HG03159 (cell line): Measurements from ENCODE around the gene ZBTB47.

Experiments used
- ATAC-seq: cut with Tn5 transposase; IDR thresholded peaks from one replicate; pipeline ENCODE4 v1.9.1; 2021; ENCODE audit warnings: mild to moderate bottlenecking, moderate library complexity; ENCODE audit not compliant: unreplicated experiment

The ZBTB47 gene

DNA sequence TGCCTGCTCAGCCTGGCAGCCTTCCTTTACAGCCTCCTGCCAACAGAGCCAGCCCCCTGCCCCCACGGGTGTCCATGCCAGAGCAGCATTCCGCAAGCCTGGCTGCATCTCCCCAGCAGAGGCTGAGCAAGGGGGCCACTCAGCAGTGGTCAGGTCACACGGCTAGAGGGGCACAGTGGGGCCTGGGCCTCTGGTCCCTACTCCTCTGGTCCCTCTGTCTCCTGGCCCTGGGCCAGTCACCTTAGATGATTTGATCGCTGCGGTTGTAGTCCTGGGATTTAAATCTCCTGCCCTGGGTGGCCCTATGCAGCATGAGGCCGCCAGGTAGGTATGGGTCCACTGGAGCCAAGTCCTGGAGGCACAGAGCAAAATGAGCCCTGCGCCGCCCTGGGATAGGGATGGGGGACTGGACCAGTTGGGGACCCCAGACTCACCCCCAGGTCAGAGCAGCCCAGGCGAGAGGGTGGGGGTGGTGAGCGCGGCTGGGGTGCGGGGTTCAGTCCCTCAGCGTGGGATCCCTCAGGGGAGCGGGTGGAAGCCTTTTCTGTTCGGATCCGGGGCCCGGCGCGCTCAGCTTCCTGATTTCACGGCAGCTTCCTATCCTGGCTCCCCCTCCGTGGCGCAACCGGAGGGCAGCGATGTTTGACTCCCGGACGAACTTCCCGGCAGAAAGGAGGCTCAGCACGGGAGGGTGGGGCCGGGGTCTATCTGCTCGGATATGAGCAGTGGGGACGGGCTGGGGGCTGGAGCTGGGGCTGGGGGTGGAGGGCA lies at the start of gene ZBTB47:
TSS of gene ZBTB47 (plus strand) at position 138 of the 771 bp plus-strand sequence. CDS start 4,659 bp downstream, outside the sequence.
- no peak for ATAC-seq

DNA sequence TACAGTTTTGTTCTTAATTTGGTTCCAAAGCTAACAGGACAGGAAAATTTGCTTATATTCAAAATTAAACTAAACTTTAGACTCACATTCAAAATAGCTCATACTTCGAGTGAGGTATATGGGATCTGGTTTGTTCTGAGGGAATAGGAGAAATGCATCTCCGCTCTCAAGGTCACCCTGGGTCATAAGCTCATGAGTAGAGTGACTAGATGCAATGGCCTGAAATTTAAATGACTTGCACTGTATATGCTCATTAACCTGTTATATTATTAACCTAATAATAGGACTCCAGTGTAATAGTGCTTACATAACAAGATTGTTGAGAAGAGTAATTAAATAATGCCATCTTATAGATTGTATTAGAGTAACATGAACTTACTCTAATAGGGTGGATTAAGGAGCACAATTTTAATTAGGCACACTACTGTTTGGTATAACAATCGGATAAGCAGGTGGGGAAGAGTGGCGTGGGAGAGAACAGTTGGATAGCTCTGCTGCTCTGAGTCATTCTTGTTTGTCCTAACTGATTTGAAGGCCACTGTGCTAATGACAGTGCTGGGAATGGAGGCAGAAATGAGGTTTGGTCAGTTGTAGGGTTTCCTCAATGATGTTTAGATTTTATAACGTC lies 47.8 kb upstream of the ZBTB47 start:
- ATAC-seq = no peak

DNA sequence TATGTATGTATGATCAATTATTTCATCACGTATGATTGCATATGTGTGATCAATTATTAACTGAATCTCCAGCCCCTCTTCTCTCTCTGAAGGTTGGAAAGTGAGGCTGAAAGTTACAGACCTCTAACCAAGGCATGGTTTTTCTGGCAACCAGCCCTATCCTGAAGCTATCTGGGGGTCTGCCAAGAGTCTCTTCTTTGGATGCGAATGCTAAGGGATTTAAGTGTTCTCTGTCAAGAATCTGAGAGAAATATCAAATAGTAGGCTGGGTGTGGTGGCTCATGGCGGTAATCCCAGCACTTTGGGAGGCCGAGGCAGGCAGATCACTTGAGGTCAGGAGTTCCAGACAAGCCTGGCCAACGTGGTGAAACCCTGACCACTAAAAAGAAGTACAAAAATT lies 44.9 kb upstream of the ZBTB47 start:
- no peak for ATAC-seq

DNA sequence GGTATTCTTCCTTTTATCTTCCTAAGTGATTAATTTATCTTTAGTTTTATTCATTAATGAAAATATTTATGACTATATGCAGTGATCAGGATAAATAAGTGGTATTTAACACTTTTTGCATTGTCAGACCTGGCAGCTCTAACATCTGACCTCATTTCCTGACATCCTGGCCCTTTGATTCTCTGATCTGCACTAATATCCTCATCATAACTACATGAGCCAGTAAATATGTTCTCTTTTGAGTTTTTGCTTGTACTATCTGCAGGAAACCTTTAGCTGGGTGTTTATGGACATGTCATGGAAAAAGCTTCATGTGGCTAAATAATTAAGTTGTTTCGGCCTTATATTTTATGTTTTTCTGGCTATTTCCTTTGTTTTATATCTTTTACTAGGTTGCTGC lies 42.5 kb upstream of the ZBTB47 start:
- no peak for ATAC-seq

DNA sequence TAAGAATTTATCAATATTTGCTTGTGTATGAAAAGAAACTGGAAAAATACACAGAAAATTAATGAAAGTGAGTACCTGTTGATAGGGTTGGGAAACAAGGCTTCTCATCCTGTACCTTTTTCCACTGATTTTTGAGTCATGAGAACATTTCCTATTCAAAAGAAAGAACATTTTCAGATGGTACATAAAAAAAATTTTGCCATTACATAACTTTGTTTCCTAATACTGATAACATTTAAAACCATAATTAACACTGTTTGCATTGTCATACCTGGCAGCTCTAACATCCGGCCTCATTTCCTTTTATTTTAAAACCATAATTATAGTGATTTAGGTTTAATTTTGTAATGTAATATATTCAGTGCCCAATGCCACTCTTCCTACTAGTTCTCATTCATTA lies 41.3 kb upstream of the ZBTB47 start:
- ATAC-seq = no peak

DNA sequence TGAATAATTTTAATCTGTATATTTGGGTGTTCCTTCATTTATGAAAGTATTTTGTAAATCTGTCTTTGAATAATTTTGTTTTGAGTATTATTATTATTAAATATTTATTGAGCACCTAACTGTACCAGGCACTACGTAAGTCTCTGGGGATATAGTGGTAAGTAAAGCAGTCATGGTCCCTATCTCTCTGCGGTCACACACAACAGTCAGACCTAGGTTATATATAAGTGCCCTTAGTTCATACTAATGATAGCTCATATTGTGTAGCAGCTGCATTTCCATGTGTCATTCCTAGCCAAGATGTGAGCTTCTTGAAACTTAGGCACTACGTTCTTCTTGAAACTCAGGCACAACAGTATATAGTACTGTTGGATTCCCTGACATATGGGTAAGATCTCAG lies 40.6 kb upstream of the ZBTB47 start:
- peak; percentile 57 for ATAC-seq

DNA sequence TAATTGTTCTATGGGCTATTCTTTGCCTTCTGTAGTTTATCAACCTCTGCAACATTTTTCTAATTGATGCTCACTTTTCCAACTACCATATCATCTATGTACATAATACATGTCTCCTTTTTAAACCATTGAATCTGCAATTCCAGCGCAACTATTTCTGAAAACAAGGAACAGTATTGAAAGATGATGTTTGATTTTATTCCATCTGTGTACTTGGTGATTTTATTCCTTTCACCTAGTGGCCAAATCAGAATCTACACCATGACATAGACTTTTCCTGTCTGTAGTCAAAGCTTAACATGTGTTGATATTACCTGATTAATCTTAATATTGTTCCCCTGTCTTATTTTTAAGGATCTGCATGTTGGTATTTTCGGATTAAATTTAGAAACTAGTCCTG lies 40.0 kb upstream of the ZBTB47 start:
- no peak for ATAC-seq

DNA sequence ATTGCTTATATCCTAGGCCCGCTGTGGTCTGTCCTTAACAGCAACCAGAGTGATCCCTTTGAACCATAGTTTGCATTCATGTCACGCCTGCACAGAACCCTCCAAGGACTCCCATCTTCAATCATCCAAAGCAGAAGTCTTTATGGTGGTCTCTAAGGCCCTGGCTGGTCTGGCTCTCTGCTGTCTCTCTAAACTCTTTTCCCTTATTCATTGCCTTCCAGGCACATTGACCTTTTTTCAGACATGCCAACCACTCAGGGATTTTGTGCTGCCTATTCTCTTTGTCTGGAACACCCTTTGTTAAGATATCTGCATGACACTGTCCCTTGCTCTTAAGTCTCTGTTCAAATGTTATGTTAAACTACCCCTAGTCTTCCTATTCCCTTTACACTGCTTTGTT lies 21.9 kb upstream of the ZBTB47 start:
- ATAC-seq = no peak

DNA sequence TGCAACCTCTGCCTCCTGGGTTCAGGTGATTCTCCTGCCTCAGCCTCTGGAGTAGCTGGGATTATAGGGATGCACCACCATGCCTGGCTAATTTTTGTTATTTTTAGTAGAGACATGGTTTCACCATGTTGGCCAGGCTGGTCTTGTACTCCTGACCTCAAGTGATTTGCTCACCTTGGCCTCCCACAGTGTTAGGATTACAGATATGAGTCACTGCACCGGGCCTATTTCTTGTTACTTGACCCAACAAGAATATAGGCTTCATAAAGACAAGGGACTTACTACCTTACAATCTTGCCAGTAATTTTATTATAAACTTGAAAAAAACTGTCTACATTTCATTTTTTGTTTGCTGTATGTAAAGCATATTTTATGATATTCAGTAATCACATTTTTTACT lies 21.4 kb upstream of the ZBTB47 start:
- no peak for ATAC-seq

DNA sequence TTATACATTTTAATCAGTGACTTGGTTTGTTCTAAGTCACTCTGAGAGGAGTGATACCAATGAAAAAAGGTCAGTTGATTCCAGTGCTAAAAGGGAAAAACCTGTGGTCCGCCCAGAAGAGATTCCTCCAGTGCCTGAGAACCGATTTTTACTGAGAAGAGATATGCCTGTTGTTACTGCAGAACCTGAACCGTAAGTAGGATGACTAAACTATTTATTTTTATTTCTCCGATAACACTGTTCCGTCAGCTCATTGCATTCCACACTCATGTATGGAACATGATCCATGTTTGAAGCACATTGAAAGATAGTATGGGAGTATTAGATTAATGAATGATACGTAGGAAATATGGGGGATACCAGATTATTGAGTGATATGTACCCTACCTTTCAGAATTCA lies 20.0 kb upstream of the ZBTB47 start:
- no peak for ATAC-seq

DNA sequence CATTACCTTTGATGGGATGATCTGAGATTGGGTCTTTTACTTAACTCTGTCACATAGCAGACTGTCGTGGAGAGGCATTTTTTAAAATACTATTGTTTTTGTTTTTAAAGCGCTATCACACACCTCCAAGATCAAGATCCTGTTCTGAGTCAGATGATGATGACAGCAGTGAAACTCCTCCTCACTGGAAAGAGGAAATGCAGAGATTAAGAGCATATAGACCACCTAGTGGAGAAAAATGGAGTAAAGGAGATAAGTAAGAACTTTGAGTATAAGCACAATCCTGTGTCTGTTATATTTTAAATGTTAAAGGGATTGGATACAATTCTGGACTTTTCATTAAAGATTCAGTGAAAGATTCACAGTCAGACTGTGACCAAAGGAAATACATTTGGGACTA lies 18.4 kb upstream of the ZBTB47 start:
- no peak for ATAC-seq

DNA sequence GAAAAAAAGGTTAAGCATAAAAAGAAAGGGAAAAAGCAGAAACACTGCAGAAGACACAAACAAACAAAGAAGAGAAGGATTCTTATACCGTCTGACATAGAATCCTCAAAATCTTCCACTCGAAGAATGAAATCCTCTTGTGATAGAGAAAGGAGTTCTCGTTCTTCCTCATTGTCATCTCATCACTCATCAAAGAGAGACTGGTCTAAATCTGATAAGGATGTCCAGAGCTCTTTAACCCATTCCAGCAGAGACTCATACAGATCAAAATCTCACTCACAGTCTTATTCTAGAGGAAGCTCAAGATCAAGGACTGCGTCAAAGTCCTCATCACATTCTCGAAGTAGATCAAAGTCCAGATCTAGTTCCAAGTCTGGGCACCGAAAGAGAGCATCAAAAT lies 16.5 kb upstream of the ZBTB47 start:
- ATAC-seq = no peak

DNA sequence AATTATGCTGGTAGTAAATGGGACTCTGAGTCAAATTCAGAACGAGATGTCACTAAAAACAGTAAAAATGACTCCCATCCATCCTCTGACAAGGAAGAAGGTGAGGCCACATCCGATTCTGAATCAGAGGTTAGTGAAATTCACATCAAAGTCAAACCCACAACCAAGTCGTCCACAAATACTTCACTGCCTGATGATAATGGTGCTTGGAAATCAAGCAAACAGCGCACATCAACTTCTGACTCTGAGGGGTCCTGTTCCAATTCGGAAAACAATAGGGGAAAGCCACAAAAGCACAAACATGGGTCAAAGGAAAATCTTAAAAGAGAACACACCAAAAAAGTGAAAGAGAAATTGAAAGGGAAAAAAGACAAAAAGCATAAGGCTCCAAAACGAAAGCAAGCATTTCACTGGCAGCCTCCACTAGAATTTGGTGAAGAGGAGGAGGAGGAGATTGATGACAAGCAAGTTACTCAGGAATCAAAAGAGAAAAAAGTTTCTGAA lies 15.1 kb upstream of the ZBTB47 start:
- no peak for ATAC-seq

DNA sequence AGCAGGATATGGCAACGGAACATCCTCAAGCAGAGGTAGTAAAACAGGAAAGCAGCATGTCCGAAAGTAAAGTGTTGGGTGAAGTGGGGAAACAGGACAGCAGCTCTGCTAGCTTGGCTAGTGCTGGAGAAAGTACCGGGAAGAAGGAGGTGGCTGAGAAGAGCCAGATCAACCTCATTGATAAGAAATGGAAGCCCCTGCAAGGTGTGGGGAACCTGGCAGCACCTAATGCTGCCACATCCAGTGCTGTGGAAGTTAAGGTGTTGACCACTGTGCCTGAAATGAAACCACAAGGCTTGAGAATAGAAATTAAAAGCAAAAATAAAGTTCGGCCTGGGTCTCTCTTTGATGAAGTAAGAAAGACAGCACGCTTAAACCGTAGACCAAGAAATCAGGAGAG lies 14.3 kb upstream of the ZBTB47 start:
- ATAC-seq = no peak

DNA sequence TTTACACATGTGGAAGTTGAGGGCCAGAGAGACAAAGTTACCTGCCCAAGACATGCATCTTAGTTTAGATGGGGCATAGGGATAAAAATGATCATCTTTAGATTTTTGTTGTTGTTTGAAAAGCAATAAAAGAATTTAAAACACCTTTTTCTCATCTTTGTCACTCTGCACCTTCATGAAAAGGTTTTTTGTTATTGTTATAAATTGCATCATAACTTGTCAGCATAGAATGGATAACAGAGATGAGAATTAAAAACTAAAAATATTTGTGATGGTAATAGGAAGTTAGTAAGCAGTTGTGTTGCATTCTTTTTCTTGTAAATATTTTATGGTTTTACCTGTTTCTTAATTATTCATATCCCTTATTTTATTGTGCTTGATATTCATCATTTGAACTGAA lies 13.4 kb upstream of the ZBTB47 start:
- no peak for ATAC-seq

DNA sequence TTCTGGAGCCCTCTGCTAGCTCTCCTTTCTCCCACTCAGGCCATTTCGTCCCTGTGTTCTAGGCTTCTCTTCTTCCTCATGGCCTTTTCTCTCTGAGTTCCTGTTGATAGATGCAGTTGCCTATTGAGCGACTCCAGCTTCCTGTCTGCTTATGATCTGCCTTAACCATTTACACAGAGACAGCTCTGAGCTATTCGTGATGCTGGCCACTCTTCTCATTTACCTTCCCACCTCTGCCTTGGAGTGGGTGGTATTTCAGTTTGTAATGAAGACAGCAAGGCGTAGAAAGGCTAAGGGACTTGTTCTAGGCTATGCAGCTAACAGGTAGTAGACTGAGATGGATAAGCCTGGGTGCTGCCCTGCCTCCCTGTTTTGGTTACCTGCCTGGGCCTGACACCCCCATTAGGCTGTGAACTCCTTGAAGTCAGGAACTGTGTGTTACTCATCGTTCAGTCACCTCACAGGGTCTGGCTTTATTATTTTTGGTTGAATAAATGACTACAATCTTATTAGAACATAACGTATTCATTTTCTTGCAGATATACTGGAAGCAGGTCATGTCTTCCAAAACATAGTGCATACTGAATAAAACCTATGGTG lies 12.6 kb upstream of the ZBTB47 start:
- no peak for ATAC-seq

DNA sequence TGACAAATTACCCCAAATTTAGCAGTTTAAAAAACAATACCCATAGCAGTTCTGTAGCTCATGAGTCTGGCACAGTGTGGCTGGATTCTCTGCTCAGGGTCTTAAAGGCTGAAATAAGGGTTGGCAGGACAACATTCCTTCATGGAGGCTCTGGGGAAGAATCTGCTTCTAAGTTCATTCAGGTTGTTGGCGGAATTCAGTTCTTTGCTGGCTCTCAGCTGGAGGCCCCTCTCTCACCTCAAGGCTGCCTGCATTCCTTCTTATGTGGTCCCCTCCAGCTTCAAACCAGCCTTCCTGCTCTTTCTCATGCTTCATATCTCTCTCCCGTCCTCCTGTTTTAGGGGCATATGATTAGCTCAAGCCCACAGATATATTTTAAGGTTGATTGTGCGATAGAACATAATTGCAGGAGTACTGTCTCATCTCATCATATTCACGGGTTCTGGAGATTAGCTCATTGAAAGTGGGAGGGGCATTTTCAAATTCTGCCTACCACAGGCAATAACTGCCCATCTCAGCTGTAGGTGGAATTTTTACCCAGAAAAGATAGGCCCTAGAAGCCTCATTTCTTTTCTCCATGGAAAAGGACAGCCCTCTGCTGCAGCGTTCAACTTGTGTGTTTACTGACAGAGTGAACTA lies 5.6 kb upstream of the ZBTB47 start:
- no peak for ATAC-seq

DNA sequence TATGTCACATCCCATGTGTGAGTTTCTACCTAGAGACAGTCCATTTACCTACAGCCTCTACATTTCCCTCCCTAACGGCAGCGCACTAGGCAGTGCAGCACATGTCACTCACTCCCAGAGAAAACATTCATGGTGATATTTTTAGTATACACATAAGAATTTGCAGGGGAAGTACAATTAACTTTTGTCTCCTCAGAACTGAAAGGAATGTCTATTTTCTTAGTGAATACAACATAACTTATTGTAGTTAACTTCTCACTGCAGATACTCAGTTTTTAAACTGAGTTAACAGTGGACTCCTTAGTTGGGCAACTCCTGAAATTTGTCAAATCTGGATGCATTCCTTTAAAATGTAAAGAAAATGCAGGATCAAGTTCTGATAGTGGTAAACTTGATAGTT lies 4.5 kb upstream of the ZBTB47 start:
- ATAC-seq = no peak

DNA sequence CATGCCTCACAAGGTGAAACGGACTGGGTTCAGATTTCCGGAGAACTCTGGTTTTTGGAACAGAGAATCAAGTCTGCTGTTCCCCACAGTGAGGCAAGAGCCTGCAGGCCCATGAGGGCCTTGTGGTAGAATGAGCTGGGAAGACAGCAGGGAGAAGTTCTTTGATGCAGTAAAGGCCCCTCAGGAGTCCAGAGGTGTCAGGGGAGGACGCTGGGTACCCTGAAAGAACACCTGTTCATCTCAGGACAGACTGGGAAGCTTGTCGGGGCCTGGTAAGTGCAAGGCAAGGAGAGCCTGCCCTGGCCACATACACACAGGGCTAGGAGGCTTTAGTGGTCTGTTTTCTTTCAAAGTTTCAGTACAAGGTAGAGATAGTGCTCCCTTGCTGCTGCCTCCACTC lies 3.7 kb upstream of the ZBTB47 start:
- no peak for ATAC-seq

DNA sequence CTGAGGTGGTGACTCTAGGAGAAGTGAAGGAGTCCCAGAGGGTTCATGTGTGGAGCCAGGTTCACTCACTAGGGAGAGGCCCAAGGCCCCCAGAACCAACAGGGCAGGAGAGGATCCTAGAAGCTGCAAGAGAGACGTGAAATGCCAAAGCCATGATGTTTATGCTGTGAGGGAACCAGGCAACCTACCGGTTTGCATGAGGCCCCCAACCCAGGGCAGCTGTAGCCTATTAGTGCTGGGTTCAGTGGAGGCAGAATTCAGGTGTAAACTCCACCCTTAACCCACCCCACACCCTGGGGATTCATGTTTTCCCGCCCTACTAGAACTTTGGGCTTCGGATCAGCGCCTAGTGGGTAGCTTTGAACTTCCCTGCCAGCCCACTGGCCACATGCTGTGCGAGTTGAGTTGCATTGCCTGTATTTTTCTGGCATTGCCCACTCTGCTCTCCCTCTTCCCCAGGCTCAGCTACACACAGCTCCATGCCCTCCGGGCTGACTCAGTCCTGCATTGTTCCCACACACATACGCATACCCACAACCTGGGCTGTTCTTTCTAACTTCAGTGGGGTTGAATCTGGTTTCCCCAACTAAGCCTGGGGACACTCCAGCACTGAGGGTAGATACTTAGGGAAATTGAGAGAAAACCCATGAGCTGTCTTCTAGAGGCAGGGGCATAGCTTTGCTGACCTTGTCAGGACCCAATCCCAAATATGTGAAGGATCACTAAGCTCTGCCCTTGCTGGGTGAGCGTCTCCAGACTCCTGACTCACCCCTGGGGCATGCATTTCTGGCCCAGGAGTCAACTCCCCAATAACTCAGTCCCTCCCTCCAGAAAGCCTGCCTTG lies 2.0 kb upstream of the ZBTB47 start:
- ATAC-seq = no peak

DNA sequence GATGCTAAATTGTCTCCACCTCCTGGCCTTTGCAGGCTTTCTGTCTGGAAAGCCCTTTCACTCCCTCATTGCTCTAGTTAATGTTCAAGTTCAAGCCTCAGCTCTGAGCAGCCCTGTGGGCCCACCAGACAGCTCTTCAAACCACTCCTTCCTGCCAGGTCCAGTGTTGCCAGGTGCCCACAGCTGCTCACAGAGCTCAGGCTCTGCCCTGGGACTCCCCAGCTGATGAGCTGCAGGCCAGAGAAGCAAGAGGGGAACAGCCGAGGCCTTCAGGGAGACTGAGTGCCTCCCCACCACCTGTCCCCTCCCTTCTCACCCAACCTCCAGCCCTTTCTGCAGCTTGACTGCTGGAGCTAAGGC lies 1.3 kb upstream of the ZBTB47 start:
- no peak for ATAC-seq
